Right lobe of liver (tissue), 6 donors: ENCODE results near the gene RHNO1. TPM values are rescaled to one million over a fixed set of nuclear protein-coding genes. Genes with fewer than 3 reads are reported as not detected.

Source experiments
- ATAC-seq, 4 donors: fragments of 200-7000 bp; cut with Tn5 transposase; one replicate each; pipeline ENCODE4 v1.9.1; 2020; ENCODE audit warnings: mild to moderate bottlenecking in 4 of 4, moderate library complexity in 4 of 4
- DNase-seq, 3 donors: peaks; one replicate each; pipeline ENCODE4 v3.0.0-alpha.2; 2020
- H3K27ac ChIP-seq, 3 donors: fragments of 200-600 bp; one replicate each; pipeline ENCODE4 v1.8.0; 2022
- H3K27me3 ChIP-seq, 2 donors: fragments of 200-600 bp; one replicate each; pipeline ENCODE4 v1.8.0; 2022
- H3K36me3 ChIP-seq, 4 donors: fragments of 200-600 bp; sonication (generic) in 1 of 4; one replicate each; pipeline versions ENCODE4 v1.5.1 to v1.8.0; 2017 to 2022; ENCODE audit warnings: control low read depth in 1 of 4
- H3K4me1 ChIP-seq, 4 donors: fragments of 200-600 bp; sonication (generic) in 1 of 4; one replicate each; pipeline versions ENCODE4 v1.5.1 to v1.8.0; 2017 to 2022; ENCODE audit warnings: control low read depth in 1 of 4
- H3K4me3 ChIP-seq, 3 donors: fragments of 200-600 bp; one replicate each; pipeline ENCODE4 v1.8.0; 2022
- H3K9me3 ChIP-seq, 4 donors: fragments of 200-600 bp; sonication (generic) in 1 of 4; one replicate each; pipeline versions ENCODE4 v1.5.1 to v1.8.0; 2017 to 2022; ENCODE audit warnings: control low read depth in 1 of 4
- POLR2A ChIP-seq: fragments of 450-650 bp; IDR thresholded peaks from one replicate; pipeline ENCODE4 v1.6.1; 2017; ENCODE audit warnings: antibody characterized with exemption, mild to moderate bottlenecking
- WGBS: methylation state at CpG from one replicate; pipeline ENCODE4 v1.1.6; 2018; ENCODE audit warnings: low coverage, low lambda C conversion rate; ENCODE audit not compliant: insufficient coverage; ENCODE audit errors: missing lambda C conversion rate; 5-methylcytosine and 5-hydroxymethylcytosine counted together
- intact Hi-C, 2 donors: fragments of 100-400 bp; cut with DNase I; formaldehyde crosslinking; loops; one replicate each; pipeline versions ENCODE4 v1.11.2 to v1.14.1; 2022
- total RNA-seq, 6 experiments: library from RNA; depleted of rRNA in 2 of 6; stranded (reverse); fragments of >200 nt in 2 of 6; fragmentation: NEBNext Ultra II Directional in 3 of 6; extraction: Animal tissue kit (Norgen Biotek cat#: 25700) in 3 of 6; gene quantifications; one replicate each; pipeline versions ENCODE4 v1.1.0 to v1.2.4, GENCODE V29; 2016 to 2023
- TF ChIP-seq, protein P1 (sequence below), 4 donors: fragments of 200-600 bp in 3 of 4; fragments of 450-650 bp in 1 of 4; IDR thresholded peaks; one replicate each; pipeline versions ENCODE4 v1.5.1 to v1.8.0; 2016 to 2022; ENCODE audit warnings: antibody characterized with exemption in 4 of 4, mild to moderate bottlenecking in 2 of 4
- donor health status: DM: no; HTN: yes; CAD: no.
- donor health status: DM: no; HTN: no; CAD: no.
- donor health status: DM: no; HTN: no; CAD: no.
- donor health status: DM: no; HTN: yes; CAD: no.
- donor health status: DM: no; HTN: yes; CAD: no.

RHNO1 gene
- total RNA-seq, 6 experiments from 2014 or later: 1.2 to 5.9 (median 3.5) TPM

DNA sequence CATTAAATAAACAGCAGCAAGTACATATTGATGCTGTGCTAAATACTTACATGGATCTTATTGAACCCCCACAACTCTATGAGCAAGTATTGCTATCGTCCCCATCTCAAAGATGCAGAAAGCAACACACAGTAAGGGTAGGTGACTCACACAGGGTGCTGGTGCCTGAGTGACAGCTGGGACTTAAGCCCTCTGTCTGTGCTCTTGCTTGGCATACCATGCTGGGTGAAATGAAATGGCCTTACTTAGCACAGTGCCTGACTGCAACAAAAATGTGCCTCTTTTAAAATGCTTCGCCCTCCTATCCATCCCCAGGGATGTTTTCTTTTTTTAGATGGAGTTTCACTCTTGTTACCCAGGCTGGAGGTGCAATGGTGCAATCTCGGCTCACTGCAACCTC, 21.0 kb upstream of the RHNO1 start:
- no peak for ATAC-seq
- intact Hi-C loops: loop anchor here in 1 of 2 donors (10.0 kb wide), 1 partner anchor 89 kb away; no protein-coding TSS in a partner anchor

DNA sequence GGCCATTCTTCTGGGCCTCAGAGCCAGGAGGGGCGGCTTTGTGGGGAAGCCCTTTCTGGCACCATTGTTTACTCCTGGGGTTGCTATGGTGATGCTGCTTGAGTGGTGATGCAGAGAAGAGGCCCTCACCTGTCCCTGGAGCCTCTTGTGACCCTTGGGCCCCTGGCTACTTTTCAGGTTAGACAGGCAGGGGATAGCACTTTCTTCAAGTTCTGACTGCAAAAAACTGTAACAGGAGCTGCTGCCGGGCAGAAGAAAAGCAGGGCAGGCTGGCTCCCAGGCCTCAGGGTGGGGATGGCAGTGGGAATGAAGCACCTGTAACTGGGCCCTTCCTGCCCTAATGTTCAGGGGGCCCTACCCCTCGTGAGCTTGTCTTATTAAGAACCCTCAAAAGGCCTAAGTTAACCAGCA, 20.0 kb upstream of the RHNO1 start, which contains the start of gene TEX52:
TEX52 (minus strand) TSS at position 19 of the 411 bp plus-strand sequence; CDS start at position 6, 13 bp downstream.
- Histone ChIP-seq H3K4me1 (no peaks in the 10 kb centered on the region), H3K9me3 (no peaks in the 10 kb centered on the region), H3K27me3 (no peaks in the 10 kb centered on the region), H3K27ac (no peak within 1 kb of the TSS), H3K36me3 (no peaks in the 10 kb centered on the region), H3K4me3 (no peak within 1 kb of the TSS)
- intact Hi-C loops: loop anchor here in 1 of 2 donors (10.0 kb wide), 1 partner anchor 88 kb away; no protein-coding TSS in a partner anchor
- DNase-seq (no peak), ATAC-seq (no peak)
- 100% methylated on average over 1 of the region's 3 CpGs for WGBS
- TF ChIP-seq, protein P1, sequence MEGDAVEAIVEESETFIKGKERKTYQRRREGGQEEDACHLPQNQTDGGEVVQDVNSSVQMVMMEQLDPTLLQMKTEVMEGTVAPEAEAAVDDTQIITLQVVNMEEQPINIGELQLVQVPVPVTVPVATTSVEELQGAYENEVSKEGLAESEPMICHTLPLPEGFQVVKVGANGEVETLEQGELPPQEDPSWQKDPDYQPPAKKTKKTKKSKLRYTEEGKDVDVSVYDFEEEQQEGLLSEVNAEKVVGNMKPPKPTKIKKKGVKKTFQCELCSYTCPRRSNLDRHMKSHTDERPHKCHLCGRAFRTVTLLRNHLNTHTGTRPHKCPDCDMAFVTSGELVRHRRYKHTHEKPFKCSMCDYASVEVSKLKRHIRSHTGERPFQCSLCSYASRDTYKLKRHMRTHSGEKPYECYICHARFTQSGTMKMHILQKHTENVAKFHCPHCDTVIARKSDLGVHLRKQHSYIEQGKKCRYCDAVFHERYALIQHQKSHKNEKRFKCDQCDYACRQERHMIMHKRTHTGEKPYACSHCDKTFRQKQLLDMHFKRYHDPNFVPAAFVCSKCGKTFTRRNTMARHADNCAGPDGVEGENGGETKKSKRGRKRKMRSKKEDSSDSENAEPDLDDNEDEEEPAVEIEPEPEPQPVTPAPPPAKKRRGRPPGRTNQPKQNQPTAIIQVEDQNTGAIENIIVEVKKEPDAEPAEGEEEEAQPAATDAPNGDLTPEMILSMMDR (IDR thresholded peaks at IDR 0.05): no peak
- TF ChIP-seq POLR2A: no peak

More for the DNA sequence above, 21.0 kb upstream of the RHNO1 start:
- WGBS: 94% methylated on average over 2 of the region's 3 CpGs
- Histone ChIP-seq H3K4me3 (no peak overlapping the region), H3K9me3 (no peaks in the 10 kb centered on the region), H3K4me1 (no peaks in the 10 kb centered on the region), H3K27me3 (no peaks in the 10 kb centered on the region), H3K27ac (no peak overlapping the region), H3K36me3 (no peaks in the 10 kb centered on the region)
- DNase-seq: no peak
- TF ChIP-seq, protein P1 (IDR thresholded peaks at IDR 0.05): no peak

DNA sequence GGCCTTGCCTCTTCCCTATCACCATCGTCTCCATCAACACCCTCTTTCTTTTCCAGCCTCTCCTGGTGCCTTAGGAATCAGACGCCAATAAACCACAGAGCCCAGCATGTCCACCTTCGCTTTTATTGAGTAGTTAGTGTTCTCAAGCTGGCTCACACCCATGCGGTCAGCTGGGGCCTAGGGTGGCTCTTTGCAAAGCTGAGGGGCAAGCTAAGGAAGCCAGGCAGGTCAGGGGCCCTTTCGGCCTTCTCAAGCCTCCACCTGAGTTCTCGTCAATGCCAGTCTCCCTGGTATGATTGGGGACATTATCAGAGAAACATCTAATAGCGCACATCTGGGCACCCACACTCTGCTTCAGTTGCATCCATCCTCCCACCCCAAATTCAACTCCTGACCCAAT, 19.4 kb upstream of the RHNO1 start:
- Histone ChIP-seq H3K4me1 (no peaks in the 10 kb centered on the region), H3K27me3 (no peaks in the 10 kb centered on the region), H3K9me3 (no peaks in the 10 kb centered on the region), H3K4me3 (no peak overlapping the region), H3K27ac (no peak overlapping the region), H3K36me3 (no peaks in the 10 kb centered on the region)
- WGBS: 93% methylated on average over 5 of the region's 7 CpGs
- no peak for TF ChIP-seq POLR2A
- TF ChIP-seq, protein P1 (IDR thresholded peaks at IDR 0.05): no peak
- no peak for ATAC-seq
- intact Hi-C loops: loop anchor here in 1 of 2 donors (10.0 kb wide), 1 partner anchor 87 kb away; no protein-coding TSS in a partner anchor
- DNase-seq: no peak

DNA sequence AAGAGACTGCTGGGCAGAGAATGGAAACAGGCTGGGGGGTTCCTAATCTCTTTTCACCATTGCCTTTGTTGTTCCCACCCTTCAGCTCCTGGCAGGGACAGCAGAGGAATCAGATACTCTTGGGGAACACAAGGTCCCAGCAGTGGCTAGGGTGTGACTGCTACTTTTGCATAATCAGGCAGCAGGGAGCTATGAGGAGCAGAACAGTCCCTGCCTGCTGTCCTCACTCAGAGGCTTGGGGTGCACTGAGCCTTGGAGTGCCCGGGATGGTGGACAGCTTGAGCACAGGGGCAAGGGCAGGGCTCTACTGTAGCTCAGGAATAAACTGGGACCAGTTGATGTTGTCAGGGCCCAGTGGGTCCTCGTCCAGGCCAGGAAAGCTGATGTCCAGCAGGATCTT, 18.7 kb upstream of the RHNO1 start:
- ATAC-seq (peak in 1 of 4 donors; percentile 18), DNase-seq (no peak)
- H3K36me3 ChIP-seq: no peaks in the 10 kb centered on the region
- intact Hi-C loops: loop anchor here in 1 of 2 donors (10.0 kb wide), 1 partner anchor 86 kb away; no protein-coding TSS in a partner anchor
- no peaks in the 10 kb centered on the region for H3K4me1 ChIP-seq
- no peak for TF ChIP-seq POLR2A
- TF ChIP-seq, protein P1 (IDR thresholded peaks at IDR 0.05): no peak
- no peak overlapping the region for H3K27ac ChIP-seq
- WGBS: no CpG with 5 or more reads among the region's 2 CpGs
- no peaks in the 10 kb centered on the region for H3K9me3 ChIP-seq
- no peaks in the 10 kb centered on the region for H3K27me3 ChIP-seq
- H3K4me3 ChIP-seq: no peak overlapping the region
